HG03060 (cell line): ENCODE data around the gene ANKEF1.

ENCODE experiments used
- ATAC-seq: cut with Tn5 transposase; IDR thresholded peaks from one replicate; pipeline ENCODE4 v1.9.1; 2021; ENCODE audit warnings: low read depth, moderate number of reproducible peaks; ENCODE audit not compliant: unreplicated experiment

ANKEF1 gene

DNA sequence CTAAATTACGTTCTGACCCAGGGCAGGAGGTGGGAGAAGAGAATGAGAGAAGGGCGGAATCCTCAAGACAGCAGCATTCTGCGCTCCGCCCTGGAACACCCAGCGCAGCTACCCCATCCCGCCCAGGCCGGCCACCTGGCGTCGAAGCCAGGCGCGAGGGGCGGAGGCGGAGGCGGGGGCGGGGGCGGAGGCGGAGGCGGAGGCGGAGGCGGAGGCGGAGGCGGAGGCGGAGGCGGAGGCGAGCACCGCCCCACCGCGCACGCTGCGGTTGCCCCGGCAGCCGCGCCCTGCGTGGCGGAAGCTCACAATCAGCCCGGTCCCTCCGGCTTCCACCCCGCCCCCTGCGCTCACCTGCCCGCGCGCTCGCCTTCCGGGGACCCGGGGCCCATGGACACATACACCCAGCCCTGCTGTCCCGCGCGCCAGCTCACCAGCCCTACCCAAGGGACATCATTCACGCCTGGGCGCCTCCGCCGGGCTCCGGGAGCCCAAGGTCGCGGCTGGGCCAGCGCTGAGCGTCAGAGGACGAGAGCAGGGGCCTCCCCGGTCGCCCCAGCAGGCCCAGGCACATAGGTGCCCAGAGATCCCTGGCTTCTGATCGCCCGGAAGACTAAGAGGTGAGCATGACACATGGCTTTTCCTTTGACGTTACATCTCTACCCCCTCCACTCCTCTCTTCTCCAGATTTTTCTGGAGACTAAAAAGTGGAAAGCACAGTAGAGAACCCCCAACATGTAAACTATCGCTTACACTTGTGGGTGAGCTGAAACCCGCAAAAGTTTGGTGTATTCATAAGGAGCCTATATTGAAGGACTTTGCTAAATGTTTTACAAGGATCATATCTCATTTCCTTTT is at the start of gene ANKEF1:
Gene ANKEF1 (plus strand): TSS at position 271 of the 855 bp plus-strand sequence. CDS start 3,315 bp downstream, outside the sequence.
- ATAC-seq: no peak

DNA sequence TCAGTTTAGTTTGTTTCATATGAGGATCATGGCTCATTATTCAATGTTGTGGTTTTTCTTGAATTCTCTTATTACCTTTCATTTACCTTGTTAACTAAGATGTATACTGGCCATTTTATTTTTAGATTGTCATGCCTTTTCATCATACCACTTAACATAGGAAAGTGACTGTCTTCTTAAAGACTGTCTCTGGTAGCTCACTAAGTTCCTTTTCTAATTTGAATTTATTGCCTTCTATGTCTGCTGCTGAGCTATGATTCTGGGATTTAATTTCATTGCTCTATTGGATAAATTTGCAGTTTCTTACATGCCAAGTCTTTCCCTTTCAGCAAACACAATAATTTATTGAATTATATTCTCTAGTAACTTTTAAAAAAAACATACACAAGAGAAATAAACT is 49.5 kb upstream of the ANKEF1 start:
- ATAC-seq: no peak

DNA sequence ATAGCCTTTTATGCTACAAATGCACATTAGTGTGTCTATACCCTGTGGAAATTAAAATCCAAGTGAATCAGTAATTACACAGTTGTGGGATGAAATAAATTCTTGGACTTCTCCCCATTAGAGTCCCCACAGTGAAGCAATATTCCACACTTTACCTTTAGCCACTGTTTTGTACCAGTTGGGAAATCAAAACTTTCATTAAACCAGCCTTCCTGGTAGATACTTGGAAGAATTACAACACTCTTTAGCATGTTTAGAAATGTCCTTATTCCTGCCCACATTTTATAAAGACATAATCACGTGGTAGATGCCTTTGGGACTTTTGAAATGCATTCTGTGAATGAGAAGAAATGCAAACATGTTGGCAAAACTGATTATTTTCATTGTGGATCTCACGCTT is 49.0 kb upstream of the ANKEF1 start:
- no peak for ATAC-seq

GRCh38 chr20:9989066-9989724 is 45.6 kb upstream of the ANKEF1 start:
- ATAC-seq: no peak

- ATAC-seq: no peak
Measured at GRCh38 chr20:9993137-9993536, 41.6 kb upstream of the ANKEF1 start.

DNA sequence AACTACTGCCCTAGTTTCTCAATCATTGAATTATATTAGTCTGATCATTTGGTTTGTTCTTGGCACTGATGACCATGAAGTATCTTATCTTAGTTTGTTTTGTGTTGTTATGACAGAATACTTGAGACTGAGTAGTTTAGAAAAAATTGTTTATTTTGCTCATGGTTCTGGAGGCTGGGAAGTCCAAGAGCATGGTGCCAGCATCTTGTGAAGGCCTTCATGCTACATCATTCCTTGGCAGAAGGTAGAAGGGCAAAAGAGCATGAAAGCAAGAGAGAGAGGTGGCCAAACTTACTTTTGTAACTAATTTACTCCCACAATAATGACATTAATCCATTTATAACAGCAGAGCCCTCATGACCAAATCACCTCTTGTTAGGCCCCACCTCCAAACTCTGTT is 40.1 kb upstream of the ANKEF1 start:
- ATAC-seq: no peak

- ATAC-seq: no peak
Measured at GRCh38 chr20:9995510-9996272, 39.1 kb upstream of the ANKEF1 start.

GRCh38 chr20:9996944-9997343 is 37.8 kb upstream of the ANKEF1 start:
- ATAC-seq: no peak

GRCh38 chr20:9999645-10000044 is 35.1 kb upstream of the ANKEF1 start:
- no peak for ATAC-seq

- ATAC-seq: no peak
Measured at GRCh38 chr20:10002866-10003265, 31.9 kb upstream of the ANKEF1 start.

- ATAC-seq: no peak
Measured at GRCh38 chr20:10004900-10005299, 29.9 kb upstream of the ANKEF1 start.

GRCh38 chr20:10005885-10006284 is 28.9 kb upstream of the ANKEF1 start:
- ATAC-seq: no peak

GRCh38 chr20:10006447-10007090 is 28.2 kb upstream of the ANKEF1 start:
- no peak for ATAC-seq

GRCh38 chr20:10007158-10007557 is 27.6 kb upstream of the ANKEF1 start:
- no peak for ATAC-seq

GRCh38 chr20:10007747-10008146 is 27.0 kb upstream of the ANKEF1 start:
- no peak for ATAC-seq

DNA sequence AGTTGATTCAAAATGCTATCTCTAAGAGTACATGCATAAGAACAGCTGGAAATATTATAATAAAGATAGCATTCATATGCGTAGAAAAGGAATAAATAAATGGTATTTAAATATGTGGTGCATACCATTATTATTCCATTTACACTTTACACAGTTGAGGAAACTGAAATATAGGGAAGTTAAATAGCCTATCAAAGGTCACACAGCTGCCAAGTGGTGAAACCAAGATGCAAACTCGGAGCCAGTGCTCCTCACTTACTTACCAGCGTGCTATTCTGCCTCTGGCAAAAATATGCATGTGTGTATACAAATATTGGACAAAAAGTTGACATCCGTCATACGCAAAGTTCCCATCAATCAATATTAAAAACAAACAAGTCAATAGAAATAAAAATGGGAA is 22.3 kb upstream of the ANKEF1 start:
- ATAC-seq: no peak

DNA sequence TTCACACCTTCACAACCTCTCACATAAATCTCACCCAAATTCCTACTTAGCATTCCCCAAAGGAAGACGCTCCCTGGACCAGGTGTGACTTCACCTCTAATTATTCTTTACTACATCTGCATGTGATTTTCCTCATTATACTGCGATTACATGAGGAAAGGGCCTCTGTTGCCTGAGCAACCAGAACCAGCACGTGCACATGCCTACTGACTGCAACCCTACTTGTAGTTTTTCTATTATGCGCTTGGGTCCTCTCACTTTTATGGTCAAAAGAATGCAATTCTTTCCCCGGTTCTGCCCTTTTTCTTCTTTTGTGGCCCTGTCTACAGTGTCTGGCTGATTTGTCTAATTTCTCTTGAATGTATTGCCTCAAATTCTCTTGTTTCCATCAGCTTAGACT is 20.4 kb upstream of the ANKEF1 start:
- no peak for ATAC-seq

- no peak for ATAC-seq
Measured at GRCh38 chr20:10020937-10021336, 13.8 kb upstream of the ANKEF1 start.

- no peak for ATAC-seq
Measured at GRCh38 chr20:10022625-10023024, 12.2 kb upstream of the ANKEF1 start.

GRCh38 chr20:10023911-10024310 is 10.9 kb upstream of the ANKEF1 start:
- ATAC-seq: no peak
